Right lobe of liver (tissue), 4 donors: ENCODE measurements around the gene ENGASE.

Source experiments
- POLR2A ChIP-seq: fragments of 450-650 bp; IDR thresholded peaks from one replicate; pipeline ENCODE4 v1.6.1; 2017; ENCODE audit warnings: antibody characterized with exemption, mild to moderate bottlenecking
- TF ChIP-seq, protein P1 (sequence below), 4 donors: fragments of 200-600 bp in 3 of 4; fragments of 450-650 bp in 1 of 4; IDR thresholded peaks; one replicate each; pipeline versions ENCODE4 v1.5.1 to v1.8.0; 2016 to 2022; ENCODE audit warnings: antibody characterized with exemption in 4 of 4, mild to moderate bottlenecking in 2 of 4
- donor health status: DM: no; HTN: no; CAD: no.
- donor health status: DM: no; HTN: no; CAD: no.
- donor health status: DM: no; HTN: yes; CAD: no.

- TF ChIP-seq, protein P1, sequence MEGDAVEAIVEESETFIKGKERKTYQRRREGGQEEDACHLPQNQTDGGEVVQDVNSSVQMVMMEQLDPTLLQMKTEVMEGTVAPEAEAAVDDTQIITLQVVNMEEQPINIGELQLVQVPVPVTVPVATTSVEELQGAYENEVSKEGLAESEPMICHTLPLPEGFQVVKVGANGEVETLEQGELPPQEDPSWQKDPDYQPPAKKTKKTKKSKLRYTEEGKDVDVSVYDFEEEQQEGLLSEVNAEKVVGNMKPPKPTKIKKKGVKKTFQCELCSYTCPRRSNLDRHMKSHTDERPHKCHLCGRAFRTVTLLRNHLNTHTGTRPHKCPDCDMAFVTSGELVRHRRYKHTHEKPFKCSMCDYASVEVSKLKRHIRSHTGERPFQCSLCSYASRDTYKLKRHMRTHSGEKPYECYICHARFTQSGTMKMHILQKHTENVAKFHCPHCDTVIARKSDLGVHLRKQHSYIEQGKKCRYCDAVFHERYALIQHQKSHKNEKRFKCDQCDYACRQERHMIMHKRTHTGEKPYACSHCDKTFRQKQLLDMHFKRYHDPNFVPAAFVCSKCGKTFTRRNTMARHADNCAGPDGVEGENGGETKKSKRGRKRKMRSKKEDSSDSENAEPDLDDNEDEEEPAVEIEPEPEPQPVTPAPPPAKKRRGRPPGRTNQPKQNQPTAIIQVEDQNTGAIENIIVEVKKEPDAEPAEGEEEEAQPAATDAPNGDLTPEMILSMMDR (IDR thresholded peaks at IDR 0.05), result no peak
- no peak for TF ChIP-seq POLR2A
Measured at GRCh38 chr17:79044462-79044861, 30.2 kb upstream of the ENGASE start.
